ENCODE data around the gene CRB1.

Gene CRB1

DNA sequence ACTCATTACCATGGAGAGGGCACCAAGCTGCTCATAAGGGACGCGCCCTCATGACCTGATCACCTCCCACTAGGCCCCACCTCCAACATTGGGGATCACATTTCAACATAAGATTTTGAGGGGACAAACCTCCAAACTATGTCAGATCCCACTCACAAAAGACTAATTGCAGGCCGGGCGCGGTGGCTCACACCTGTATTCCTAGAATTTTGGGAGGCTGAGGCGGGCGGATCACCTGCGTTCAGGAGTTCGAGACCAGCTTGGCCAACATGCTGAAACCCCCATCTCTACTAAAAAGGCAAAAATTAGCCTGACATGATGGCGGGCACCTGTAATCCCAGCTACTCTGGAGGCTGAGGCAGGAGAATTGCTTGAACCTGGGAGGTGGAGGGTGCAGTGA lies 228.7 kb downstream of the CRB1 start:
- Histone ChIP-seq H3K9me2 (replicated peaks; ENCODE audit: low read depth, low read length) (no peaks in the 10 kb centered on the region), H3K4me3 (ENCODE audit: low read length, poor library complexity, severe bottlenecking) (no peak overlapping the region), H3K4me2 (ENCODE audit: low read depth, low read length, poor library complexity, severe bottlenecking) (no peak overlapping the region), H4K20me1 (ENCODE audit: insufficient read depth, low read length, poor library complexity, severe bottlenecking) (no peaks in the 10 kb centered on the region), H2AFZ (ENCODE audit: low read length) (no peak overlapping the region), H3K9me3 (ENCODE audit: insufficient read depth, low read depth, low read length) (no peaks in the 10 kb centered on the region), H3K4me1 (ENCODE audit: insufficient read depth, low read length, poor library complexity, severe bottlenecking) (no peaks in the 10 kb centered on the region), H3K36me3 (ENCODE audit: insufficient read depth, low read length) (no peaks in the 10 kb centered on the region), H3K79me2 (ENCODE audit: insufficient read depth, low read length) (no peaks in the 10 kb centered on the region), H3K9ac (ENCODE audit: low read depth, low read length, poor library complexity, severe bottlenecking) (no peak overlapping the region), H3F3A (ENCODE audit: low read depth) (no peaks in the 10 kb centered on the region), H3K27me3 (ENCODE audit: insufficient read depth, low read length, poor library complexity, severe bottlenecking) (no peaks in the 10 kb centered on the region)
- no peak for TF ChIP-seq EZH2phosphoT487 (IDR thresholded peaks at IDR 0.05; ENCODE audit: borderline replicate concordance)
- TF ChIP-seq, protein P1, sequence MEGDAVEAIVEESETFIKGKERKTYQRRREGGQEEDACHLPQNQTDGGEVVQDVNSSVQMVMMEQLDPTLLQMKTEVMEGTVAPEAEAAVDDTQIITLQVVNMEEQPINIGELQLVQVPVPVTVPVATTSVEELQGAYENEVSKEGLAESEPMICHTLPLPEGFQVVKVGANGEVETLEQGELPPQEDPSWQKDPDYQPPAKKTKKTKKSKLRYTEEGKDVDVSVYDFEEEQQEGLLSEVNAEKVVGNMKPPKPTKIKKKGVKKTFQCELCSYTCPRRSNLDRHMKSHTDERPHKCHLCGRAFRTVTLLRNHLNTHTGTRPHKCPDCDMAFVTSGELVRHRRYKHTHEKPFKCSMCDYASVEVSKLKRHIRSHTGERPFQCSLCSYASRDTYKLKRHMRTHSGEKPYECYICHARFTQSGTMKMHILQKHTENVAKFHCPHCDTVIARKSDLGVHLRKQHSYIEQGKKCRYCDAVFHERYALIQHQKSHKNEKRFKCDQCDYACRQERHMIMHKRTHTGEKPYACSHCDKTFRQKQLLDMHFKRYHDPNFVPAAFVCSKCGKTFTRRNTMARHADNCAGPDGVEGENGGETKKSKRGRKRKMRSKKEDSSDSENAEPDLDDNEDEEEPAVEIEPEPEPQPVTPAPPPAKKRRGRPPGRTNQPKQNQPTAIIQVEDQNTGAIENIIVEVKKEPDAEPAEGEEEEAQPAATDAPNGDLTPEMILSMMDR (conservative IDR thresholded peaks at IDR 0.05; ENCODE audit: low read length), result no peak

DNA sequence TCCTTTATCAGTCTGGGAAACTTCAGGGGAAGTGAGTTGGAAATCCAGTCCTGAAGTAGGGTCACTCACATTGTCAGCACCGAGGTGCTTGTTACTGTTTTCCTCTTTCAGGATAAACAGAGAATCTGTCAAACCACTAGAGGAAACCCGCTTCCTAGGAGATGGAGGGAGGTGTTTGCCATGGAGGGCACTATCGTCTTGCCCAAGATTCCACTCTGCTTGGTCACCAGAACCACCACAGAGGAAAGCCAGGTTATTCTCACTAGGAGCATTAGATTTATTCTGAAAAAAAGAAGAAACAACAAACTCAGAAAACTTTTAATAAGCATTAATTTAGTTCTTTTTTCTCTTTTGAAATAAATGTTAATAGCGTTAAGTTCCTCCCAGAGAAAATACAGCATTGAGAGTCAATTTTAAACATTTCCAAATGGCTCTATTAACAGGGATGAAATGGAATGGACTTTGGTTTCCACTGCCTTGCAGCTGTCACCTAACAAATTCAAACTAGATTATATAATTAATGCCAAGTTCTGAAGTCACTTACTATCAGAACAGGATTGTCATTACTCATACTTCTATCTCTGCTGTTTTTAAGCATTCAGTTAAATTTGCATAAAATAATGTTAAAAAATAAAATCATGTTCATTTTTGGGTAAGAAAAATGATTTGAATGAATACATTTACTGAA lies 242.8 kb downstream of the CRB1 start:
- Histone ChIP-seq H3K27me3 (ENCODE audit: insufficient read depth, low read length, poor library complexity, severe bottlenecking) (no peaks in the 10 kb centered on the region), H3K4me2 (ENCODE audit: low read depth, low read length, poor library complexity, severe bottlenecking) (no peak overlapping the region), H3F3A (ENCODE audit: low read depth) (no peaks in the 10 kb centered on the region), H3K4me3 (ENCODE audit: low read length, poor library complexity, severe bottlenecking) (no peak overlapping the region), H3K9me2 (replicated peaks; ENCODE audit: low read depth, low read length) (no peaks in the 10 kb centered on the region), H3K9me3 (ENCODE audit: insufficient read depth, low read depth, low read length) (no peaks in the 10 kb centered on the region), H2AFZ (ENCODE audit: low read length) (no peak overlapping the region), H3K4me1 (ENCODE audit: insufficient read depth, low read length, poor library complexity, severe bottlenecking) (no peaks in the 10 kb centered on the region), H3K9ac (ENCODE audit: low read depth, low read length, poor library complexity, severe bottlenecking) (no peak overlapping the region), H4K20me1 (ENCODE audit: insufficient read depth, low read length, poor library complexity, severe bottlenecking) (no peaks in the 10 kb centered on the region), H3K79me2 (ENCODE audit: insufficient read depth, low read length) (no peaks in the 10 kb centered on the region), H3K36me3 (ENCODE audit: insufficient read depth, low read length) (peaks cover 22% of the 10 kb centered on the region; the same call in 1 of the 2 replicates)
- TF ChIP-seq EZH2phosphoT487 (IDR thresholded peaks at IDR 0.05; ENCODE audit: borderline replicate concordance), result no peak
- TF ChIP-seq, protein P1 (conservative IDR thresholded peaks at IDR 0.05; ENCODE audit: low read length), result no peak

DNA sequence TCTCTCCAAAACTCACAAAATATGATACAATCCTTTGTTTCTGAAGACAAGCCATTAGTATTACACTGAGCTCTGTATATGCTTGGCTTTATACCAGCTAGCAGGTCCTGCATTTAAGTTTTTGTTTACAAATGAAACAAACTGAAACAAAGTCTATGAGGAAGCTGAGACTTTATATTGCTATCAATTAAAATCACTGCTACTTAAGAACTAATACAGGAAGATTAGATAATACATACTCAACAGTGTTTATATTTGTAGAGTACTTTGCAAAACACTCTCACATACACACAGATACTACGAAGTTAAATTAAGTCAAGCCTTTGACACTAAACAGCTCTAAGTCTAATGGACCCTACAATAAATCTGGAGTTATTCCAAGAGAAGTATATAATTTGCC lies 247.4 kb downstream of the CRB1 start:
- Histone ChIP-seq H3K27me3 (ENCODE audit: insufficient read depth, low read length, poor library complexity, severe bottlenecking) (no peaks in the 10 kb centered on the region), H2AFZ (ENCODE audit: low read length) (no peak overlapping the region), H4K20me1 (ENCODE audit: insufficient read depth, low read length, poor library complexity, severe bottlenecking) (no peaks in the 10 kb centered on the region), H3K9me2 (replicated peaks; ENCODE audit: low read depth, low read length) (no peaks in the 10 kb centered on the region), H3F3A (ENCODE audit: low read depth) (no peaks in the 10 kb centered on the region), H3K4me3 (ENCODE audit: low read length, poor library complexity, severe bottlenecking) (no peak overlapping the region), H3K79me2 (ENCODE audit: insufficient read depth, low read length) (no peaks in the 10 kb centered on the region), H3K36me3 (ENCODE audit: insufficient read depth, low read length) (peaks cover 9% of the 10 kb centered on the region; the same call in 1 of the 2 replicates), H3K9me3 (ENCODE audit: insufficient read depth, low read depth, low read length) (no peaks in the 10 kb centered on the region), H3K4me1 (ENCODE audit: insufficient read depth, low read length, poor library complexity, severe bottlenecking) (no peaks in the 10 kb centered on the region), H3K4me2 (ENCODE audit: low read depth, low read length, poor library complexity, severe bottlenecking) (no peak overlapping the region), H3K9ac (ENCODE audit: low read depth, low read length, poor library complexity, severe bottlenecking) (no peak overlapping the region)
- TF ChIP-seq EZH2phosphoT487 (IDR thresholded peaks at IDR 0.05; ENCODE audit: borderline replicate concordance), result no peak
- TF ChIP-seq, protein P1 (conservative IDR thresholded peaks at IDR 0.05; ENCODE audit: low read length), result no peak

Data from Loucy (cell line).